Trophoblast cell (in vitro differentiated cells and primary cell): ENCODE data around the gene FANCL.
A peak's percentile ranks its signal among the peaks of the same experiment; 100 is the strongest.

Experiments used
- DNase-seq, 2 donors: peaks; one replicate each; pipeline ENCODE4 v3.0.0-alpha.2; 2016
- H2AFZ ChIP-seq: 2 replicates; pipeline ENCODE4 v1.6.1; 2013; ENCODE audit warnings: low read length, moderate library complexity, mild to moderate bottlenecking; ENCODE audit not compliant: insufficient read depth, poor library complexity
- H2AK5ac ChIP-seq: 2 replicates; pipeline ENCODE4 v1.6.1; 2013; ENCODE audit warnings: mild to moderate bottlenecking, low read length
- H2BK120ac ChIP-seq: 2 replicates; pipeline ENCODE4 v1.6.1; 2013; ENCODE audit warnings: low read length, mild to moderate bottlenecking, moderate library complexity; ENCODE audit not compliant: insufficient read depth, poor library complexity
- H2BK12ac ChIP-seq: 2 replicates; pipeline ENCODE4 v1.6.1; 2013; ENCODE audit warnings: mild to moderate bottlenecking, low read length, moderate library complexity
- H2BK5ac ChIP-seq: 2 replicates; pipeline ENCODE4 v1.6.1; 2013; ENCODE audit warnings: low read length, low read depth, moderate library complexity, mild to moderate bottlenecking; ENCODE audit not compliant: poor library complexity
- H3K14ac ChIP-seq: 2 replicates; pipeline ENCODE4 v1.6.1; 2013; ENCODE audit warnings: mild to moderate bottlenecking, low read length
- H3K18ac ChIP-seq: 2 replicates; pipeline ENCODE4 v1.6.1; 2013; ENCODE audit warnings: mild to moderate bottlenecking, low read length
- H3K23ac ChIP-seq: 2 replicates; pipeline ENCODE4 v1.6.1; 2013; ENCODE audit warnings: low read length
- H3K27ac ChIP-seq: 2 replicates; pipeline ENCODE4 v1.5.1; 2013; ENCODE audit warnings: low read depth, mild to moderate bottlenecking, inconsistent platforms, low read length, moderate library complexity
- H3K27me3 ChIP-seq: 2 replicates; pipeline ENCODE4 v1.6.1; 2013; ENCODE audit warnings: inconsistent platforms, mild to moderate bottlenecking, low read length, moderate library complexity; ENCODE audit not compliant: insufficient read depth
- H3K36me3 ChIP-seq, 2 experiments: 1 replicate in 1 of 2; 2 replicates in 1 of 2; pipeline ENCODE4 v1.6.1; 2013; ENCODE audit warnings: low read length in 2 of 2, mild to moderate bottlenecking in 2 of 2, moderate library complexity in 1 of 2; ENCODE audit not compliant: insufficient read depth in 2 of 2, control insufficient read depth in 1 of 2
- H3K4ac ChIP-seq: 2 replicates; pipeline ENCODE4 v1.6.1; 2013; ENCODE audit warnings: low read depth, mild to moderate bottlenecking, low read length, moderate library complexity
- H3K4me1 ChIP-seq, 2 experiments: 1 replicate in 1 of 2; 2 replicates in 1 of 2; pipeline ENCODE4 v1.6.1; 2013; ENCODE audit warnings: low read length in 2 of 2, mild to moderate bottlenecking in 2 of 2, moderate library complexity in 1 of 2; ENCODE audit not compliant: insufficient read depth in 2 of 2, control insufficient read depth in 1 of 2
- H3K4me2 ChIP-seq: 2 replicates; pipeline ENCODE4 v1.6.1; 2013; ENCODE audit warnings: inconsistent platforms, mild to moderate bottlenecking, low read length, moderate library complexity
- H3K4me3 ChIP-seq: 2 replicates; pipeline ENCODE4 v1.5.1; 2013; ENCODE audit warnings: mild to moderate bottlenecking, low read depth, low read length, inconsistent platforms
- H3K79me1 ChIP-seq: one replicate; pipeline ENCODE4 v1.6.1; 2013; ENCODE audit warnings: low read length
- H3K79me2 ChIP-seq: 2 replicates; pipeline ENCODE4 v1.6.1; 2013; ENCODE audit warnings: low read length, mild to moderate bottlenecking; ENCODE audit not compliant: control insufficient read depth, insufficient read depth, poor library complexity
- H3K9ac ChIP-seq: 2 replicates; pipeline ENCODE4 v1.6.1; 2013; ENCODE audit warnings: mild to moderate bottlenecking, low read length
- H3K9me3 ChIP-seq: 2 replicates; pipeline ENCODE4 v1.6.1; 2013; ENCODE audit warnings: low read depth, mild to moderate bottlenecking, control low read depth, inconsistent platforms, low read length; ENCODE audit not compliant: insufficient read depth
- H4K12ac ChIP-seq: 2 replicates; pipeline ENCODE4 v1.6.1; 2013; ENCODE audit warnings: low read depth, mild to moderate bottlenecking, low read length, moderate library complexity
- H4K8ac ChIP-seq: 2 replicates; pipeline ENCODE4 v1.6.1; 2013; ENCODE audit warnings: low read depth, mild to moderate bottlenecking, low read length, moderate library complexity
- H4K91ac ChIP-seq: one replicate; pipeline ENCODE4 v1.6.1; 2013; ENCODE audit warnings: low read depth, mild to moderate bottlenecking, low read length, moderate library complexity
- WGBS: extraction: QIAGEN DNeasy Blood & Tissue Kit; methylation state at CpG from one replicate; pipeline ENCODE4 v1.1.7; 2013; ENCODE audit warnings: missing lambda C conversion rate; ENCODE audit not compliant: insufficient read length, insufficient coverage; ENCODE audit errors: extremely low coverage; 5-methylcytosine and 5-hydroxymethylcytosine counted together

The FANCL gene

DNA sequence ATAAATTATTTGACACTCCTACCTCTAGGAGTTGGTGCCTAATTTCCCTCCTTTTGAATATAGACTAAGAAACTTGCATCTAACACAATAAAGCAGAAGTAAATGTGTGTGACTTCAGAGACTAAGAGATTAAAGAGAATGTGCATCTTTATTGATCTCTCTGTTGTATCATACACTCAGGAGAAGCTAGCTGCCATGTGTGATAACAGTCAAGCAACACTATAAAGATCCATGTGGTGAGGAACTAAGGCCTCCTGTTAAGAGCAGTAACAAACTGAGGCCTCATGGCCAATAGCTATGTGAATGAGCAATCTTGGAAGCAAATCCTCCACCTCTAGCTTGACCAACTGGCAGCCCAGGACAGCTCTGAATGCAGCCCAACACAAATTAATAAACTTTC, 3.4 kb downstream of the FANCL start:
- no peak overlapping the region for H2BK12ac ChIP-seq
- H3K36me3 ChIP-seq, result no peaks in the 10 kb centered on the region
- no peak overlapping the region for H3K18ac ChIP-seq
- H2AFZ ChIP-seq, result no peak overlapping the region
- no peak overlapping the region for H2BK5ac ChIP-seq
- peaks cover 5% of the 10 kb centered on the region for H3K79me2 ChIP-seq
- DNase-seq, result no peak
- H4K12ac ChIP-seq, result no peak overlapping the region
- H3K27ac ChIP-seq, result no peak overlapping the region
- H4K8ac ChIP-seq, result no peak overlapping the region
- no peaks in the 10 kb centered on the region for H3K9me3 ChIP-seq
- H2AK5ac ChIP-seq, result no peak overlapping the region
- peaks cover 7% of the 10 kb centered on the region for H3K79me1 ChIP-seq
- H3K27me3 ChIP-seq, result no peaks in the 10 kb centered on the region
- peaks cover 0 to 2% of the 10 kb centered on the region in 2 experiments for H3K4me1 ChIP-seq
- no peak overlapping the region for H3K23ac ChIP-seq
- no peak overlapping the region for H3K4me2 ChIP-seq
- no peak overlapping the region for H4K91ac ChIP-seq
- peak overlapping the region; percentile 21 for H3K4ac ChIP-seq
- H2BK120ac ChIP-seq, result no peak overlapping the region
- no peak overlapping the region for H3K4me3 ChIP-seq
- H3K9ac ChIP-seq, result no peak overlapping the region
- no peak overlapping the region for H3K14ac ChIP-seq

DNA sequence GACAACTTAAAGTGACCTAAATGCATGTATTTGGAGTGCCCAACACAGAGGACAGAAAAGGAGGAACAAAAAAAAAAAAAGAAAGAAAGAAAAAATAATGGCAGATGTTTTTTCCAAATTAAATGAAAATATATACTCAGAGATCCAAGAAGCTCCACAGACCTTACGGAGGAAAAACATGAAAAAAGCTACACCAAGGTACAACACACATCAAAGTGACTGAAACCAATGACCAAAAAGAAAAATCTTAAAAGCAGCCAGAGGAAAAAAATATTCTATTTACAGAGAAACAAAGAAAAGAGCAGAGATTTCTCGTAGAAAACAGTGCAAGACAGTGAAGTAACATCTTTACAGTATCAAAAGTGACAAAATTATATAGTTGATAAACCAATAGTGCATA, 5.1 kb downstream of the FANCL start:
- H3K4ac ChIP-seq, result no peak overlapping the region
- peaks cover 0 to 2% of the 10 kb centered on the region in 2 experiments for H3K4me1 ChIP-seq
- no peak overlapping the region for H2AFZ ChIP-seq
- no peak overlapping the region for H2AK5ac ChIP-seq
- H2BK5ac ChIP-seq, result no peak overlapping the region
- no peaks in the 10 kb centered on the region for H3K36me3 ChIP-seq
- H4K12ac ChIP-seq, result no peak overlapping the region
- no peak overlapping the region for H4K8ac ChIP-seq
- no peak overlapping the region for H3K23ac ChIP-seq
- H3K9me3 ChIP-seq, result no peaks in the 10 kb centered on the region
- H3K79me1 ChIP-seq, result peaks cover 4% of the 10 kb centered on the region
- no peak overlapping the region for H4K91ac ChIP-seq
- no peak overlapping the region for H3K4me2 ChIP-seq
- no peak overlapping the region for H2BK12ac ChIP-seq
- no peak overlapping the region for H3K9ac ChIP-seq
- H3K27me3 ChIP-seq, result no peaks in the 10 kb centered on the region
- no peak overlapping the region for H3K14ac ChIP-seq
- no peak overlapping the region for H3K4me3 ChIP-seq
- no CpG with 5 or more reads among the region's 2 CpGs for WGBS
- no peak overlapping the region for H3K27ac ChIP-seq
- no peak overlapping the region for H3K18ac ChIP-seq
- H2BK120ac ChIP-seq, result no peak overlapping the region
- H3K79me2 ChIP-seq, result peaks cover 4% of the 10 kb centered on the region
- DNase-seq, result no peak

DNA sequence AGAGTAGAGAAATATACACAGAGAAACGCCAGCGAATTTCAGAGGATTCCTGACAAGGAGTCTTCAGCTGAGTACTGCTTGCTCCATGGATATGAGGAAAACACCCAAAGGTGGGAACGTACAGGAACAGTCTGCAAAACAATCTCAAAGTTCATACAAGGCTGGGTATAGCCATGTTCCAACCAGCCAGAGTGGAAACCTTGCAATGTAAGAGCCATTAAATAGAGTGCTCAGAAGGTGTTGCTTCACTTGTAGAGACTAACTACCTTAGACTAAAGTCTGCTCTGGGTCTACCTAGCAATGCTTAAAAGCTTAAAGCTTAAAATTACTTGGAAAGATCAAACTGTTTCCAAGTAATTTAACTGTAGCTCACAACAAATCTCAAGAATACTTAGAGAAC, 6.0 kb downstream of the FANCL start:
- no peak overlapping the region for H2BK12ac ChIP-seq
- H3K27ac ChIP-seq, result no peak overlapping the region
- H3K36me3 ChIP-seq, result no peaks in the 10 kb centered on the region
- H4K91ac ChIP-seq, result no peak overlapping the region
- H3K4me2 ChIP-seq, result no peak overlapping the region
- no peak overlapping the region for H2AK5ac ChIP-seq
- H3K79me1 ChIP-seq, result no peaks in the 10 kb centered on the region
- no peaks in the 10 kb centered on the region for H3K27me3 ChIP-seq
- no peak overlapping the region for H3K14ac ChIP-seq
- H4K8ac ChIP-seq, result no peak overlapping the region
- no peak overlapping the region for H3K18ac ChIP-seq
- no peak overlapping the region for H2BK120ac ChIP-seq
- no peaks in the 10 kb centered on the region for H3K9me3 ChIP-seq
- no peak overlapping the region for H2BK5ac ChIP-seq
- no peak overlapping the region for H2AFZ ChIP-seq
- H3K9ac ChIP-seq, result no peak overlapping the region
- WGBS, result no CpG with 5 or more reads among the region's 3 CpGs
- DNase-seq, result no peak
- H3K4me1 ChIP-seq, result peaks cover 0 to under 1% of the 10 kb centered on the region in 2 experiments
- H4K12ac ChIP-seq, result no peak overlapping the region
- no peak overlapping the region for H3K23ac ChIP-seq
- peaks cover 2% of the 10 kb centered on the region for H3K79me2 ChIP-seq
- peak overlapping the region; percentile 52 for H3K4ac ChIP-seq
- H3K4me3 ChIP-seq, result no peak overlapping the region

DNA sequence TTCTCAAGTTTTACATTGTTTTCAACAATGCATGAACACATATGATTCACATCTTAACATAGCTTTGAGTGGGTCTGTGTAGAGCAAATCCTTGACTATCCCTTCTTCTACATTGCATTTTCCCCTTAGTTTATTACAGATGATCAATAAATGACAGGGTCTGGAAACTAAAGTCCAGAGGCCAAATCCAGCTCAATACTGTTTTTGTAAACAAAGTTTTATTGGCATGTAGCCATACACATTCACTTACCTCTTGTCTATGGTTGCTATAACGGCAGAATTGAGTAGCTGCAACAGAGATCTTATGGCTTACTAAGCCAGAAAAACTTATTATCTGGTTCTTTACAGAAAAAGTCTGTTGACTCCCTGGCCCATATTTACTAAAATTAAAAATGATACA, 12.8 kb downstream of the FANCL start:
- no peak overlapping the region for H2AFZ ChIP-seq
- H2BK12ac ChIP-seq, result no peak overlapping the region
- no peak overlapping the region for H2BK5ac ChIP-seq
- no peak overlapping the region for H3K23ac ChIP-seq
- no peak overlapping the region for H4K12ac ChIP-seq
- no peak overlapping the region for H3K4me3 ChIP-seq
- no peak overlapping the region for H4K91ac ChIP-seq
- H3K79me1 ChIP-seq, result no peaks in the 10 kb centered on the region
- H2AK5ac ChIP-seq, result no peak overlapping the region
- H3K4ac ChIP-seq, result no peak overlapping the region
- no peaks in the 10 kb centered on the region for H3K4me1 ChIP-seq
- H3K79me2 ChIP-seq, result no peaks in the 10 kb centered on the region
- no CpG with 5 or more reads among the region's 1 CpG for WGBS
- H3K27me3 ChIP-seq, result no peaks in the 10 kb centered on the region
- H3K27ac ChIP-seq, result no peak overlapping the region
- H4K8ac ChIP-seq, result no peak overlapping the region
- H3K9me3 ChIP-seq, result no peaks in the 10 kb centered on the region
- no peak overlapping the region for H3K18ac ChIP-seq
- no peak for DNase-seq
- no peak overlapping the region for H2BK120ac ChIP-seq
- no peak overlapping the region for H3K9ac ChIP-seq
- no peak overlapping the region for H3K4me2 ChIP-seq
- no peak overlapping the region for H3K14ac ChIP-seq
- H3K36me3 ChIP-seq, result peaks cover 6 to 8% of the 10 kb centered on the region in 2 experiments
